HG03457 (cell line): ENCODE measurements around the gene JPH2.

ENCODE experiments used
- ATAC-seq: cut with Tn5 transposase; IDR thresholded peaks from one replicate; pipeline ENCODE4 v1.9.1; 2021; ENCODE audit warnings: moderate number of reproducible peaks; ENCODE audit not compliant: unreplicated experiment

Gene JPH2

DNA sequence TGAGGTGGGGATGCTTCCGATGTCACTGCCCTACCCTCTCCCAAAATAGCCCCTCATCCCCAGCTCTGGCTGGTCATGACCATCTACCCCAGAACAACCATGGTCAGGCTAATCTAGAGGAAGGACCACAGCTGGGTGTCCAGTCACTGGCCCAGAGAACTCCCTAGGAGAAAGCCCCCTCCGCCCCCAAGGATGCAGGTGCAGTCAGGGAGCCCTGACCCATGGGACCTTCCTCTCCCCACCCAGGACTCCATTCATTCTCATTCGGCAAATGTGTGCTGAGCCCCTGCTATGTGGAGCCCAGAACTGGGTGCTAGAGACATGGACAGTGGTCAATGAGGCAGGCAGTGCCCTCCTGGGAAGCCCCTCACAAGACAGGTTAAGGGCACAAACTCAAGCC is 60.5 kb downstream of the JPH2 start:
- ATAC-seq = no peak

GRCh38 chr20:44125332-44126127 is 61.5 kb downstream of the JPH2 start:
- no peak for ATAC-seq

DNA sequence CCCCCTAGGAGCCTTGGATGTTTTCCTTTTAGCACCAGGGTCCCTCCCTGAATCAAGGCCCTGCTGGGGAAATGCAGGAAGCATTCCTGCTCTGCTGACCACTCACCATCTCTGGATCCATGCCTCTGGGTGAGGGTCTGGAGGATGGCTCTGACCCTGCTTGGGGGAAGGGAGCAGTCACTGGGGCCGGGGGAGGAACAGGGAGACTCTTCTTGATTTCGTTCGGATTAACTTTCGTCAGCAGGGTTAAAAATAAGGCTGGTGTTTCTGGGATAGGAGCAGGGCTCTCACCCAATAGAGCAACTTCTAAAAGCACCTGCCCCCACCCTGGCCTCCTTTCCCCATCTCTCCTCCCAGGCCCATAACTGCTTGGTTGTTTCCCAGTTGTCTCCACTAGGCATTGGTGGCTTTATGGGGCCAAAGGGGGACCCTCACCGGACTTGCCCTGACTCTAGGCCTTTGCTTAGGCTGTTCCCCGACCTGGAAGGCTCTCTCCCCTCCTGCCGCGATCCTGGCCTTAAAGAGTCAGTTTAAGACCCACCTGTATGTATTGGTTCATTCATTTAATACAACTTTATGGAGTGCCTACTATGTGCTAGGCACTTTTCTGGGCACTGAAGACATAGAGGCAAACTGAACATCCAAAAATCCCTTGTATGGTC is 63.0 kb downstream of the JPH2 start:
- no peak for ATAC-seq

- no peak for ATAC-seq
These were observed 63.7 kb downstream of the JPH2 start for GRCh38 chr20:44123251-44123650.

GRCh38 chr20:44120676-44121425 is 66.1 kb downstream of the JPH2 start:
- no peak for ATAC-seq

GRCh38 chr20:44118185-44119033 is 68.6 kb downstream of the JPH2 start:
- ATAC-seq = no peak

DNA sequence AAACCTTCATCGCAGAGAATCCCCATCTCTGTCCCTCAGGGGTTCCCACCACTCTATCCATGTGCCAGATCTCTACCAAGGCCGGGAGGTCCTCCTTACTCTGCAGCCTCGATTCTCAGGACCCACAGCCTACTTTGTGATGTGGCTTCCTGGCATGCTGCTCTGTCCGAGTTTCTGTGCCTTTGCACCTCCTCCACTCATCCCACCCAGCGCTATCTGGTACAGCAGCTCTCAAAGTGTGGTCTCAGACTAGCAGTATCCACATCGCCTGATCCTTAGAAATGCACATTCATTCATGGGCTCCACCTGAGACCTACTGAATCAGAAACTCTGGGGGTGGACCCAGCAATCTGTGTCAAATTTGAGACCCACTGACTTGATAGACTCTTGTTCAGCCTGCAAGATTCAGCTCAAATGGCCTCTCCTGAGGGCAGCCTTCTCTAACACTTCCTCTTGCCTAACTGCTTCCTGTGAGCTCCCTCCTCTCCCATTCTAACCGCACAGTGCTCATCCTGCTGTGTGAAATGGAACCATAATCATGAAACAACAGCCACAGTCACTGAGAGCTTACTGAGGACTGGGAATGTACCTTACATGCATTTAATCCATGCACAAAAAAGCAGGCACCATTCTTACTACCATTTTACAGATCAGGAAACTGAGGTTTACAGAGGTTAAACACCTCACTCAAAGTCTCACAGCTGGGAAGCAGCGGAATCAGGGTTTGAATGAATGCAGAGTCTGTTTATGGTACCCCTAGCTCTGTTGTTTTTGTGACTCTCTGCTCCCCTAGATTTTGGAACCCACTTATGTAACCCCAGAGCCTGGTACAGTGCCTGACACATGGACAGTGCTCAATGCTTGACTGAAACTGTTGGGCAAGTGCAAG is 69.4 kb downstream of the JPH2 start:
- no peak for ATAC-seq

DNA sequence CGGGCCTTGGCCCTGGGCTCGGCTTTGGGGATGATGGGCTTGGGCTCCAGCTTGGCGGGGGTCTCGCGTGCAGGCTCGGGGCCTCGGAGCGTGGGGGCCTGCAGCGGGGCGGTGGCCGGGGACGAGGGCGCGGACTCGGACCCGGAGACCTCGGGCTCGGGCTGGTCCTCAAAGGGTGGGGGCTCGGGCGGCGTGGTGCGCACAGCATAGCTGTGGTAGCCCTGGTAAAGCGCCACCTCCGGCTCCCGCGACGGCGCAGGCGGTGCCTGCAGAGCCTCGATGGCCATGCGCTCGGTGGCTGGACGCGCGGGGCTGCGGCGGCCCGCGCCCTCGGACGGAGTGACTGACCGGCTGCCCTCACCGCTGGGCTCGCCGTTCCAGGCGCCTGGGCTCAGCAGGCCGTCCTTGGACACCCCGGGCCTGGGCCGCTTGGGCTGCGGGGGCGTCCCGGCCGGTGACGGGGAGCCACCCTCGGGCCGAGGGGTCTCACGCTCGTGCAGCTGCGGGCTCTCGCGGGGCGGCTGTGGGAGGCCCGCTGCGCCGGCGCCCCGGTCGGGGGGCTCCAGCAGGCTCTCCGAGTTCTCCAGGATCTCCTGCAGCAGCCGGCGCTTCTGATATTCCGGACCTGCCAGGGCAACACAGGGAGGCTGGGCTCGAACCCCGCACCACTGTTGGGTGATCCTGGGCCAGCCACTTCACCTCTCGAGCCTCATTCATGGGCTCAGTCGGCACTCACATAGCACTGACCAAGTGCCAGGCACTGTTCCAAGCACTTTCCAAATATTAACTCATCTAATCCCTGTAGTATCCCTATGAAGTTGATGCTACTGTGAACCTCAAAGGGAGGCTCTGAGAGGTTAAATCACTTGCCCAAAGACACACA is 71.0 kb downstream of the JPH2 start:
- no peak for ATAC-seq

DNA sequence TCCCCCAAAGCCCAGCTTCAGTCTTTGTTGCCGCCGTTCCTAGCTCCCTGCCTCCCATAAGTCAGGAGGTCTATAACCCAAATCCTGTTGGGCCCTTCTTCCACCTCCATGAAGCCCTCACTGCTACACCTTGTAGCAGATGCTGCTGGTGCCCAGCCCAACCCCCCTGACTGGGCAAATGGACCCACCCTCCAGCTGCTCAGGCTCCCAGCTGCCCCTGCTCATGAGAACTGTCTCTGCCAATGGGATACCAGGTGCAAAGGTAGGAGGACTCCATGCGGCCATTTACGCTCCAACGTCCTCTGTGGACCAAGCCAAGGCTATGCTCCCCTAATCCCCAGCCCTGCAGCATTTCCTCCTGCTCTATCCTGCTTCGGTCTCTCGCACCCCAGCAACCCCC is 71.8 kb downstream of the JPH2 start:
- no peak for ATAC-seq

DNA sequence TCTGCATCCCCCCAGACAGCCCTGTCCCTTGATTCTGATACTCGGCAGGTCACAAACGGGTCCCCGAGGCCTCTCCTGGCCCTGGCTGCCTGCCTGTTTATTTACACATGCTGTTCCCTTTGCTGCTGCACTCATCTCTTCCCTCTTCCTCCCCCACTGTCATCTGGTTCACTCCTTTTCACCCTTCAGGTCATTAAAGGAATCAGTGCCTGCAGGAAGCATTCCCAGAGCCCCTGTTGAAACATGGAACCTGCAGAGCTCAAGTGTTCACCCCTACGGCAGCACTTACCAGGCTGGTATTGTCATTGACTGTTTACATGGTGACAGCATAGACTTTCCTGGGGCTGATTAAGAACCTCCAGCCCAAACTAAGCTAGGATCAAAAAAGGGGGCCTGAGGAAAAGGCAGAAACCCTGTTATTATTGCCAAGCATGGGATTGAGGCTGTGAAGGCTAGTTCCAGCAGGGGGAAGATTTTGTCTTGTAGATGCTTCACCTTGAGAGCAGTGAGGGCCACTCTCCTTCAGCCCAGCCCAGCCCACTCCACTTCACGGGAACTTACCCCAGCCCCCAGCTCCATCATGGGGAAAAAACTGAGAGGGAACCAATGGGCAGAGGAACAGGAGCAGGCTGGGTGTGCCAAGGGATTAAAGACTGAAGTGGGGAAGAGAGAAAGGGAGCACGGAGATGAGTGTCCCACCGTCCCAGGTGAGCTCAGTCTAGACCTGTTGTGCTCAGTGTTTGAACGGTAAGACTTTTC is 73.2 kb downstream of the JPH2 start:
- ATAC-seq = no peak

DNA sequence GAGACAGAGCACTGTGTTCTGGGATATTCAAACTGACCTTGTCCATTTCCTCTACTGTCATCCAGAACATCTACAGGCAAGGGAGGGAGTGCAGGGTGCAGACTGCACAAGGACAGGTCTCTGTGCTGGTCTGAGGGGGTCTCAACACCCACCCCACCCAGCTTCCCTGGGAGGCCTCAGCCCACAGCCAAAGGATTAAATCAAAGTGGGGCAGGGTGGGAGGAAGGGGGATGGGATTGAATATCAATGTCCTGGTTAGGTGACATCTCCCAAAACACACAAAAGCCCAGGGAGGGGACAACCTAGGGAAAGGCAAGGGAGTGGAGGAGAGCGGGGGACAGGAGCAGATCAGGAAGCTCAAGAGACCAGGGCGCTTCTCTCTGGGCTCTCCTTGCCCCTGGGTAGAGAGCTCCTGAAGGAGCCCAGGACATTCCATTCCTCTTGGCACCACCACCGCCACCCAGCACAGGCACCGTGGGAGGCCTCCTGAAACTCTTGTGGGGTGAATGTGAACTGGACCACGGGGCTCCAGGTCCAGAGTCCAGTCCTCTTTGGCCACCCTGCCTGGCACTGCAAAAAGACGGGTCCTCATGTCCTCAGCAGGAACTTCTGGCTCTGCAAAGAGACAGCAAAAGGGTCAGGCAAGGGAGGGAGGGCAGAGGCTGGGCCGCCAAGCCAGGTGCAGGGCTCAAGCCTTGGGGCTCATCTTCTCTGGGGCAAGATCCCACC is 73.9 kb downstream of the JPH2 start:
- no peak for ATAC-seq

GRCh38 chr20:44112456-44112855 is 74.5 kb downstream of the JPH2 start:
- no peak for ATAC-seq

- ATAC-seq = no peak
These were observed 75.2 kb downstream of the JPH2 start for GRCh38 chr20:44111712-44112335.

DNA sequence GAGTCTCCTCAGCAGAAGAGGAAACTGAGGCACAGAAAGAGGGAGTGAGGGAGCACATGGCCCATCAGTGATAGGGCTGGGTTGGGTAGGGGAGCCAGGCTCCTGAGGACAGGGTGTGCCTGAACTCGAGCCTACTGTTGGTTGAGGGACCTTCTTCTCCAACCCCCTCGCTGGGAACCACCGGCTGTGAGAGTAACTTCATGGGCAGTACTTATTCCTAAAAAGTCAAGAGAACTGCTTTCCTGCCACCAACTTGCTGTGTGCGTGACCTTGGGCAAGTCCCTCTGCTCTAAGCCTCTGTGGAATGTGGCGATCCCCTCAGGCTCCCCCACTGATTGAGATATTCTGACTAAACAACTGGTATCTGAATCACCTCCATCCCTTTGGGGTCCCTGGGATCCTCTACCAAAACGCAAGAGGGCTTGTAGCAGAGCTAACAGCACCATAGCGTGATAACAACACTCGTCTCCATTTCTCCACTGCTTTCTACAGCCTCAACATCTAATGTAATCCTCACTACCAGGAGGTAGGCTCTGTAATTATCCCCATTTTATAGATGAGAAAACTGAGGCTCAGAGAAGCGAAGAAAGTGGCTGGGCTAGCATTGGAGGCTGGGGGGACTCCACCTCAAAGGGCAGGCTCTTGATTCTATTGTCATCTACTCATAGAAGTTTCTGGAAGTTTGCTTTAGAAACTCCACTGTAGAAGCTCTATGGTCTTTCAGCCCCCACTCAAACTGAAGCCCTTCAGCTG is 76.0 kb downstream of the JPH2 start:
- ATAC-seq = no peak

- ATAC-seq = no peak
These were observed 77.0 kb downstream of the JPH2 start for GRCh38 chr20:44109951-44110361.

DNA sequence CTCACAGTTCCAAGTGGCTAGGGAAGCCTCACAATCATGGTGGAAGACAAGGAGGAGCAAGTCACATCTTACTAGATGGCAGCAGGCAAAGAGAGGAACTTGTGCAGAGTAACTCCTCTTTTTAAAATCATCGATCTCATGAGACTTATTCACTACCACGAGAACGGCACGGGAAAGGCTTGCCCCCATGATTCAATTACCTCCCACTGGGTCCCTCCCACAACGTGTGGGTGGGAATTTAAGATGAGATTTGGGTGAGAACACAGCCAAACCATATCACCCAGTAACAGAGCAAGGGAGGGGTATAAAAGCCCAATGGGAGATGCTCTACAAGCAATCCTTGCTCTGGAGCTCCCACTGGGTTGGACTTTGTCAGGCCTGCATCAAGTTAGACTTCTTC is 80.4 kb downstream of the JPH2 start:
- no peak for ATAC-seq
